Esophagus squamous epithelium (tissue), 5 donors: ENCODE results near the gene ST8SIA6. TPM values are rescaled to one million over a fixed set of nuclear protein-coding genes. Genes with fewer than 3 reads are reported as not detected.

ENCODE experiments used
- DNase-seq: peaks from one replicate; lab custom pipeline; 2025; lab: John Stamatoyannopoulos, UW
- H3K27ac ChIP-seq, 4 donors: fragments of 200-600 bp; sonication (generic); one replicate each; pipeline ENCODE4 v1.5.1; 2016 to 2019; ENCODE audit warnings: mild to moderate bottlenecking in 1 of 4
- H3K27me3 ChIP-seq, 4 donors: fragments of 200-600 bp; sonication (generic); 1 replicate in 3 of 4; 2 replicates in 1 of 4; pipeline versions ENCODE4 v1.5.1 to v1.6.0; 2017 to 2021; ENCODE audit warnings: antibody characterized with exemption in 1 of 4
- H3K36me3 ChIP-seq, 3 donors: fragments of 200-600 bp; sonication (generic); one replicate each; pipeline ENCODE4 v1.5.1; 2016 to 2019
- H3K4me1 ChIP-seq, 3 donors: fragments of 200-600 bp; sonication (generic); one replicate each; pipeline ENCODE4 v1.5.1; 2017 to 2019
- H3K4me3 ChIP-seq, 4 donors: fragments of 200-600 bp; sonication (generic); 1 replicate in 3 of 4; 2 replicates in 1 of 4; pipeline ENCODE4 v1.5.1; 2016 to 2019; ENCODE audit warnings: mild to moderate bottlenecking in 2 of 4, moderate library complexity in 1 of 4
- H3K9me3 ChIP-seq, 3 donors: fragments of 200-600 bp; sonication (generic); one replicate each; pipeline ENCODE4 v1.5.1; 2016 to 2019
- POLR2A ChIP-seq, 4 donors: fragments of 450-650 bp; IDR thresholded peaks; one replicate each; pipeline ENCODE4 v1.6.1; 2017; ENCODE audit warnings: antibody characterized with exemption in 4 of 4, mild to moderate bottlenecking in 4 of 4, moderate library complexity in 3 of 4
- WGBS, 2 donors: methylation state at CpG; one replicate each; pipeline ENCODE4 v1.1.5; 2018; 5-methylcytosine and 5-hydroxymethylcytosine counted together
- intact Hi-C: fragments of 100-400 bp; cut with DNase I; formaldehyde crosslinking; loops from one replicate; pipeline ENCODE4 v1.15.0; 2022
- total RNA-seq, 4 donors: library from RNA; depleted of rRNA; stranded (reverse); fragments of >200 nt; gene quantifications; one replicate each; pipeline ENCODE4 v1.1.0, GENCODE V29; 2016
- TF ChIP-seq, protein P1 (sequence below), 6 experiments: fragments of 450-650 bp in 4 of 6; fragments of 200-600 bp in 2 of 6; sonication (generic) in 2 of 6; IDR thresholded peaks; one replicate each; pipeline ENCODE4 v1.5.1; 2016 to 2019; ENCODE audit warnings: antibody characterized with exemption in 6 of 6, mild to moderate bottlenecking in 4 of 6, moderate library complexity in 4 of 6
- donor health status: DM: yes; HTN: yes; CAD: no.

Gene ST8SIA6
- total RNA-seq, 4 donors from 2014 or later: 0.53 to 2.3 (median 1.2) TPM

DNA sequence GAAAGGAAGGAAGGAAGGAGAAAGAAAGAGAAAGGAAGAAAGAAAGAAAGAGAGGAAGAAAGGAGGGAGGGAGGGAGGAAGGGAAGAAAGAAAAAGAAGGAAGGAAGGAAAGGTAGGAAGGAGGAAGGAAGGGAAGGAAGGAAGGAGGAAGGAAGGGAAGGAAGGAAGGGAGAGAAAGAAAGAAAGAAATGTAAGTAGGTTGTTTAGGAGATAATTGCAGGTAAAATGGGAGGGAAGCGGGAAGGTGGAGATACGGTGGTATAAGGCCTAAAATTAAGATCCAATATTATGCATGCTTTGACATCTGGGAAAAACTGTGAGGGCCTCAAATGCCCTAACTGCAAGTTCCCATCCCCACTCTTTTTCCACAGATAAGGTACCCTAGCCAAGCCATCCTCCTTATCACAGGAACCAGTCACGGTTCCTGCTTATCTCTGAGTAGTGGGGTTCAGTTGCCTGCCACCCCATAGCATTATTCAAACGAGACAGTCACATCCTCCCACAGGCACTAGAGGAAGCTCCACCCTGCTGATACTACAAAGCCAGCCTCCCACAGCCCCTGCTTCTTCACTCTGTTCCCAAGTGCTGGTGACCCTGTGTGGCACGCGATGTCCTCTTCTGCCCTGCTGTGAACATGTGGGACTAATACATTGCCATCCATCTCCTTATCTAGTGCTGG is 28.7 kb downstream of the ST8SIA6 start:
- Histone ChIP-seq H3K36me3 (no peaks in the 10 kb centered on the region), H3K9me3 (no peaks in the 10 kb centered on the region), H3K27ac (no peak overlapping the region), H3K4me3 (no peak overlapping the region), H3K4me1 (peaks cover 0 to 4% (median 0%) of the 10 kb centered on the region in 3 donors), H3K27me3 (peaks cover 0 to 5% (median 0%) of the 10 kb centered on the region in 4 donors)
- TF ChIP-seq POLR2A (IDR thresholded peaks at IDR 0.05): no peak
- TF ChIP-seq, protein P1, sequence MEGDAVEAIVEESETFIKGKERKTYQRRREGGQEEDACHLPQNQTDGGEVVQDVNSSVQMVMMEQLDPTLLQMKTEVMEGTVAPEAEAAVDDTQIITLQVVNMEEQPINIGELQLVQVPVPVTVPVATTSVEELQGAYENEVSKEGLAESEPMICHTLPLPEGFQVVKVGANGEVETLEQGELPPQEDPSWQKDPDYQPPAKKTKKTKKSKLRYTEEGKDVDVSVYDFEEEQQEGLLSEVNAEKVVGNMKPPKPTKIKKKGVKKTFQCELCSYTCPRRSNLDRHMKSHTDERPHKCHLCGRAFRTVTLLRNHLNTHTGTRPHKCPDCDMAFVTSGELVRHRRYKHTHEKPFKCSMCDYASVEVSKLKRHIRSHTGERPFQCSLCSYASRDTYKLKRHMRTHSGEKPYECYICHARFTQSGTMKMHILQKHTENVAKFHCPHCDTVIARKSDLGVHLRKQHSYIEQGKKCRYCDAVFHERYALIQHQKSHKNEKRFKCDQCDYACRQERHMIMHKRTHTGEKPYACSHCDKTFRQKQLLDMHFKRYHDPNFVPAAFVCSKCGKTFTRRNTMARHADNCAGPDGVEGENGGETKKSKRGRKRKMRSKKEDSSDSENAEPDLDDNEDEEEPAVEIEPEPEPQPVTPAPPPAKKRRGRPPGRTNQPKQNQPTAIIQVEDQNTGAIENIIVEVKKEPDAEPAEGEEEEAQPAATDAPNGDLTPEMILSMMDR (IDR thresholded peaks at IDR 0.05): no peak
- no peak for DNase-seq
- WGBS, 2 donors: 55 to 58% methylated on average over 6 of the region's 6 CpGs
- intact Hi-C loops: loop anchor here (5.0 kb wide), 1 partner anchor 133 kb away; no protein-coding TSS in a partner anchor

DNA sequence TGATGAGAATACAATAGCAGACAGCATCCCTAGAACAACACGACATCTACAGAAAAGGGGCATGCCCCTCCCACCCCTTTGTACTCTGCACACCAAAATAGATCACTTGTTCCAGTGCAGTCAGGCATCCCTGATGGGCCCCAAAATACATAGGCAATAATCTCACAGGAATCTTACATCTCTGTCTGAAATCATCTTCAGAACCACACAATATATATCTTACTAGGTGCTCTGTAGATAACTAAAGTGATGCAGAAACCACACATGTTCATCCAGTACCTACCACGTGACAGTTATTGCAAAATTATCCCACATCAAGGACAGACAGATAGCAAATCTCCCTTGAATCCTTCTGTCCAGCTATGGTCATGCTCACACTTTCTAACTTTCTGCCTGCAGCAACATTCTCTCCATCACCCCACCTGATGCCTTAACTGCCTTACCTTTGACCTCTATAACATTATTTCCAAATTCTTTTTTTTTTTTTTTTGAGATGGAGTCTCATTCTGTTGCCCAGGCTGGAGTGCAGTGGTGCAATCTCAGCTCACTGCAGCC is 30.7 kb downstream of the ST8SIA6 start:
- WGBS, 2 donors: 24 to 34% methylated on average over 2 of the region's 2 CpGs
- TF ChIP-seq POLR2A (IDR thresholded peaks at IDR 0.05): no peak
- TF ChIP-seq, protein P1 (IDR thresholded peaks at IDR 0.05): no peak

DNA sequence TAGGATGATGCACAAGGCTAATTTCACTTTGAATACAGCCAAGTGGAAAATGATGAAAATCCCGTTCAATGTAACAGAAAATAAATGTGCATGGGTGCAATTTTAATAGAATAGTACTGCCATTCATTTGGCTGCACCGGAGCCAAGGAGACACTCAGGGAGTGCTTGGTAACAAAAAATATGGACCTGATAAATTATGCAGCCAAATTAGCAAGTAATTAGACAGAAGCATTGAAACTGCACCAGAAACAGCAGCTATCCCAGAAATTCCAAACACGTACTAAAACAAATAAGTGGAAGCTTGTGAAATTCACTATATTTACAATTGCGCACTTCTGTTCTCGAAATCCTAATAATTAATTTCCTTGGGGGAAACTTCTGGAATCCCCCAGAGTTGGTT is 31.5 kb downstream of the ST8SIA6 start:
- Histone ChIP-seq H3K9me3 (no peaks in the 10 kb centered on the region), H3K27ac (no peak overlapping the region), H3K4me1 (no peaks in the 10 kb centered on the region), H3K4me3 (no peak overlapping the region), H3K36me3 (no peaks in the 10 kb centered on the region), H3K27me3 (no peaks in the 10 kb centered on the region)
- no peak for DNase-seq
- 83 to 86% methylated on average over 5 of the region's 5 CpGs for WGBS, 2 donors
- intact Hi-C loops: no loop called here
- TF ChIP-seq, protein P1 (IDR thresholded peaks at IDR 0.05): no peak
- TF ChIP-seq POLR2A (IDR thresholded peaks at IDR 0.05): no peak

More for the DNA sequence above, 30.7 kb downstream of the ST8SIA6 start:
- no peak overlapping the region for H3K4me3 ChIP-seq
- DNase-seq: no peak
- H3K36me3 ChIP-seq: no peaks in the 10 kb centered on the region
- intact Hi-C loops: no loop called here
- H3K4me1 ChIP-seq: no peaks in the 10 kb centered on the region
- no peaks in the 10 kb centered on the region for H3K9me3 ChIP-seq
- peaks cover 0 to 4% (median 0%) of the 10 kb centered on the region in 4 donors for H3K27me3 ChIP-seq
- H3K27ac ChIP-seq: no peak overlapping the region

DNA sequence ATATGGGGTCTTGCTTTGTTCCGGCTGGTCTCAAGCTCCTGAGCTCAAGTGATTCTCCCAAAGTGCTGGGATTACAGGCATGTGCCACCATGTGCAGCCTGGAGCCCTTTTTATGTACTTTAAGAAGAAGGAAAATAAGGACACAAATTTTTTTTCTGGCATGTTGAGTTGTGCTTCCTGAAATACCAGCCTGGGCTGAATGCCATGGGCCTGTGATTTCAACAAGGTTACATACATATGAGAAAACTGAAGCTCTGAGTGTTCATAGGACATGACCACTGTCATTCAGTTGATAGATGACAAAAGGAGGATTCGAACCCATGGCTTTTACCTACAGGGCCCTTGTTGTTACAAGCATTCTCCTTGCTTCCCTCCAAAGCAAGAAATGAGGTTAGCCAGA is 36.1 kb downstream of the ST8SIA6 start:
- H3K36me3 ChIP-seq: no peaks in the 10 kb centered on the region
- intact Hi-C loops: no loop called here
- TF ChIP-seq, protein P1 (IDR thresholded peaks at IDR 0.05): no peak
- TF ChIP-seq POLR2A (IDR thresholded peaks at IDR 0.05): no peak
- H3K9me3 ChIP-seq: no peaks in the 10 kb centered on the region
- no peak for DNase-seq
- WGBS, 2 donors: 59 to 71% methylated on average over 2 of the region's 2 CpGs
- no peaks in the 10 kb centered on the region for H3K27me3 ChIP-seq
- H3K27ac ChIP-seq: no peak overlapping the region
- no peaks in the 10 kb centered on the region for H3K4me1 ChIP-seq
- H3K4me3 ChIP-seq: no peak overlapping the region

DNA sequence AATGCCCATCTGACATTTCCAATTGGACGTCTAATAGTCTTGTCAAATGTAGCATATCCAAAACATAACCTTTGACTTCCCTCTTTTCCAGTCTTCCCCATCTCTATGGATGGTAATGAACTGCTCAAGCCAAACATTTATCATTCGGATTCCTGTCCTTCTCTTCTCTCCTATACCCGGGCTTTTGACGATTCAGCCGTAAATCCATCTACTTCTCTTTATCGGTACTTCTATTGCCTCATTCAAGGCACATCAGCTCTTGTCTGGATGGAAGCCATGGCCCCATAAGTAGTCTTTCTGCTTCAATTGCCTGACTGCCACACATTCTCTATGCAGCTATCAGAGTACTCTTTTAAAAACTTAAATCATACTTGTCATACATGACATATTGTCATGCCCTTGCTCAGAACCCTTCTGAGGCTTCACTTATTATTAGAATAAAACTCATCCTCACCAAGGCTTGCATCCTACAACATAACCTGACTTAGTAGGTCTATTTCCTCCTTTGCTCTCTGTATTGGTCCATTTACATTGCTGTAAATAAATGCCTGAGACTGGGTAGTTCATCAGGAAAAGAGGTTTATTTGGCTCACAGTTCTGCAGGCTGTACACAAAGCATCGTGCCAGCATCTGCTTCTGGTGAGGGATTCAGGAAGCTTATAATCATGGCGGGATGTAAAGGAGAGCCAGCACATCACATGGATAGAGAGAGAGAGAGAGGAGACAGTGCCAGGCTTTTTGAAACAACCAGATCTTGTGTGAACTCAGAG is 37.8 kb downstream of the ST8SIA6 start:
- Histone ChIP-seq H3K4me3 (no peak overlapping the region), H3K36me3 (no peaks in the 10 kb centered on the region), H3K27me3 (no peaks in the 10 kb centered on the region), H3K4me1 (no peaks in the 10 kb centered on the region), H3K27ac (no peak overlapping the region), H3K9me3 (no peaks in the 10 kb centered on the region)
- intact Hi-C loops: no loop called here
- no peak for DNase-seq
- TF ChIP-seq POLR2A (IDR thresholded peaks at IDR 0.05): no peak
- TF ChIP-seq, protein P1 (IDR thresholded peaks at IDR 0.05): no peak
- 74 to 80% methylated on average over 8 of the region's 8 CpGs for WGBS, 2 donors
